Panc1 (cell line): ENCODE measurements around the gene XRCC4. TPM values are rescaled to one million over a fixed set of nuclear protein-coding genes. Genes with fewer than 3 reads are reported as not detected.

Experiments
- ATAC-seq: fragments of 200-7000 bp; cut with Tn5 transposase; 2 replicates; pipeline ENCODE4 v1.9.1; 2020; ENCODE audit warnings: mild to moderate bottlenecking, moderate library complexity
- BruUV-seq: library from RNA; stranded (reverse); fragments of 400-500 nt; replicated peaks from 2 replicates; lab custom pipeline; 2021; lab: Mats Ljungman, UMichigan
- CTCF ChIA-PET: fragments of 300-600 bp; sonication (Branson Sonifier 250); formaldehyde crosslinking; loops from one replicate; lab custom pipeline; 2022; ENCODE audit warnings: antibody characterized with exemption; lab: Charles Lee
- POLR2A ChIA-PET: fragments of 300-600 bp; sonication (Branson Sonifier 250); formaldehyde crosslinking; loops from one replicate; lab custom pipeline; 2022; ENCODE audit warnings: antibody characterized with exemption; lab: Charles Lee
- DNase-seq: peaks from one replicate; pipeline ENCODE4 v3.0.0-alpha.2; 2010; ENCODE audit warnings: low read depth, low spot score
- H3K27ac ChIP-seq: 2 replicates; pipeline ENCODE4 v1.5.1; 2011; ENCODE audit warnings: mild to moderate bottlenecking, low read length, inconsistent platforms
- H3K27me3 ChIP-seq: fragments of 200-500 bp; sonication (Bioruptor generic); 2 replicates; pipeline ENCODE4 v1.6.0; 2014; ENCODE audit warnings: low read length, inconsistent platforms; ENCODE audit not compliant: control insufficient read depth, insufficient read depth
- H3K36me3 ChIP-seq: fragments of 200-500 bp; sonication (Bioruptor generic); 2 replicates; pipeline ENCODE4 v1.5.1; 2014; ENCODE audit warnings: inconsistent platforms, mild to moderate bottlenecking, low read length, moderate library complexity; ENCODE audit not compliant: control insufficient read depth, insufficient read depth
- H3K4me1 ChIP-seq: 2 replicates; pipeline ENCODE4 v1.5.1; 2011; ENCODE audit warnings: inconsistent platforms, mild to moderate bottlenecking, low read length, moderate library complexity; ENCODE audit not compliant: control insufficient read depth, insufficient read depth
- H3K4me3 ChIP-seq, 2 experiments: 2 replicates each; pipeline ENCODE4 v1.5.1; 2011 to 2012; ENCODE audit warnings: low read depth in 2 of 2, low read length in 2 of 2, mild to moderate bottlenecking in 2 of 2, inconsistent platforms in 1 of 2, moderate library complexity in 1 of 2
- H3K9me3 ChIP-seq: fragments of 200-500 bp; sonication (Bioruptor generic); 2 replicates; pipeline ENCODE4 v1.5.1; 2014; ENCODE audit warnings: low read depth, mild to moderate bottlenecking, inconsistent platforms, low read length, moderate library complexity; ENCODE audit not compliant: control insufficient read depth, insufficient read depth
- POLR2AphosphoS5 ChIP-seq: IDR thresholded peaks from 2 replicates; pipeline ENCODE4 v1.6.1; 2012; ENCODE audit warnings: mild to moderate bottlenecking, low read depth, low read length, moderate library complexity
- SIN3A ChIP-seq: IDR thresholded peaks from 2 replicates; pipeline ENCODE4 v1.6.1; 2012; ENCODE audit warnings: low read depth, mild to moderate bottlenecking, low read length, moderate library complexity, borderline replicate concordance; ENCODE audit not compliant: insufficient read depth
- TCF7L2 ChIP-seq: IDR thresholded peaks from 2 replicates; pipeline ENCODE4 v1.6.1; 2011; ENCODE audit warnings: mild to moderate bottlenecking, low read depth, low read length, inconsistent platforms
- in situ Hi-C: cut with HindIII; loops from 2 replicates; pipeline ENCODE4 v1.10.0; 2016; ENCODE audit warnings: low sequenced_read_pairs, low pct_unique_long_range_greater_than_20kb
- intact Hi-C: fragments of 100-400 bp; cut with micrococcal nuclease; formaldehyde crosslinking; loops from one replicate; pipeline ENCODE4 v1.10.0; 2022; ENCODE audit not compliant: unreplicated experiment
- total RNA-seq: library from RNA; stranded (reverse); gene quantifications from one replicate; pipeline ENCODE4 v1.2.1, GENCODE V29; 2021; ENCODE audit not compliant: unreplicated experiment
- TF ChIP-seq, protein P1 (sequence below): fragments of 450-650 bp; IDR thresholded peaks from 2 replicates; pipeline ENCODE4 v1.5.1; 2017; ENCODE audit warnings: mild to moderate bottlenecking
- TF ChIP-seq, protein P2 (sequence below), 2 experiments: IDR thresholded peaks; 2 replicates each; pipeline ENCODE4 v1.6.1; 2011 to 2012; ENCODE audit warnings: low read depth in 2 of 2, control low read depth in 1 of 2, low read length in 1 of 2, mild to moderate bottlenecking in 1 of 2, moderate library complexity in 1 of 2; ENCODE audit not compliant: insufficient read depth in 1 of 2

XRCC4 gene
- total RNA-seq, 1 experiment from 2014 or later, result 12.5 TPM

DNA sequence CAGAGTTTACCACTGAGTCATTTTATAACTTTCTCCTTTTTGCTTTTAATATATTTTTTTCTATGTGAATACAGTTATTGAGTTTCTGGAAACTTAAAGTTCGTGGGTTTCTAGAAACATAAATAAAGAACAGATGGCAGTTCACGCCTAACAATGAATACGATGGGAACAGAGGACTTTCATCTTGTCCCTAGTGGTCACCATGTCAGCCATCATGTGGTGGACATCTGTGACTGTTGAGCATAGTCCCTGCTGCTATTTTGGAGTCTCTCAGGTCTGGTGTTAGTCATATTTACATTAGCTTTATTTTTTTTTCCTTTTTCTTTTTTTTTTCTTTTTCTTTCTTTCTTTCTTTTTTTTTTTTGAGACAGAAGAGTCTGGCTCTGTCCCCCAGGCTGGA lies 85.3 kb downstream of the XRCC4 start:
- Histone ChIP-seq H3K27me3 (no peaks in the 10 kb centered on the region), H3K36me3 (no peaks in the 10 kb centered on the region), H3K4me1 (no peaks in the 10 kb centered on the region), H3K4me3 (no peak overlapping the region), H3K27ac (no peak overlapping the region), H3K9me3 (no peaks in the 10 kb centered on the region)
- intact Hi-C loops (no loop called here), in situ Hi-C loops (no loop called here)
- CTCF ChIA-PET, result interaction anchor here (0.7 kb wide), 1 partner anchor 13 kb away, joined by 5 read pairs; no protein-coding TSS in a partner anchor
- DNase-seq (no peak), ATAC-seq (no peak)
- TF ChIP-seq TCF7L2, result no peak
- POLR2A ChIA-PET, result no interaction called here
- no TSS peak for BruUV-seq

DNA sequence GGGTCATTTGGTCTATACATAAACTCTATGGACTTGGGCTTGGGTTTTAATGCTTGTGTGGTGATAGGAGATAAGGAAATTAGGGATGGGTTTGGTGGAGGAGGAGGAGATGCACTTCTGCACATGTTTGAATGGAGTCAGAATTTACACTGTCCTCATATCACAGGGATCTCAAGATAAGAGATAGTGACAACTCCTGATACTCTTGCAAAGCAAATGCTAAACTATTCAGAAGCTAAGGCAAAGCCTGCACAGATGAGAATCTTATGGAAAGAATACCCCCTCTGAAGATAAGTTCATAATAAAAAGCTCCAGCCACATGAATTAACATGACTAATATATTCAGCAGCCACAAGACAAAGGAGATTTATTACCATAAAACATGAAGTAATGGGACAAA lies 90.2 kb downstream of the XRCC4 start:
- ATAC-seq, result no peak
- no peaks in the 10 kb centered on the region for H3K9me3 ChIP-seq
- ChIA-PET CTCF (no interaction called here), POLR2A (no interaction called here)
- BruUV-seq, result no TSS peak
- no peak for TF ChIP-seq SIN3A
- no peak for TF ChIP-seq POLR2AphosphoS5
- no peak for TF ChIP-seq TCF7L2
- TF ChIP-seq, protein P1, sequence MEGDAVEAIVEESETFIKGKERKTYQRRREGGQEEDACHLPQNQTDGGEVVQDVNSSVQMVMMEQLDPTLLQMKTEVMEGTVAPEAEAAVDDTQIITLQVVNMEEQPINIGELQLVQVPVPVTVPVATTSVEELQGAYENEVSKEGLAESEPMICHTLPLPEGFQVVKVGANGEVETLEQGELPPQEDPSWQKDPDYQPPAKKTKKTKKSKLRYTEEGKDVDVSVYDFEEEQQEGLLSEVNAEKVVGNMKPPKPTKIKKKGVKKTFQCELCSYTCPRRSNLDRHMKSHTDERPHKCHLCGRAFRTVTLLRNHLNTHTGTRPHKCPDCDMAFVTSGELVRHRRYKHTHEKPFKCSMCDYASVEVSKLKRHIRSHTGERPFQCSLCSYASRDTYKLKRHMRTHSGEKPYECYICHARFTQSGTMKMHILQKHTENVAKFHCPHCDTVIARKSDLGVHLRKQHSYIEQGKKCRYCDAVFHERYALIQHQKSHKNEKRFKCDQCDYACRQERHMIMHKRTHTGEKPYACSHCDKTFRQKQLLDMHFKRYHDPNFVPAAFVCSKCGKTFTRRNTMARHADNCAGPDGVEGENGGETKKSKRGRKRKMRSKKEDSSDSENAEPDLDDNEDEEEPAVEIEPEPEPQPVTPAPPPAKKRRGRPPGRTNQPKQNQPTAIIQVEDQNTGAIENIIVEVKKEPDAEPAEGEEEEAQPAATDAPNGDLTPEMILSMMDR, result no peak
- TF ChIP-seq, protein P2, sequence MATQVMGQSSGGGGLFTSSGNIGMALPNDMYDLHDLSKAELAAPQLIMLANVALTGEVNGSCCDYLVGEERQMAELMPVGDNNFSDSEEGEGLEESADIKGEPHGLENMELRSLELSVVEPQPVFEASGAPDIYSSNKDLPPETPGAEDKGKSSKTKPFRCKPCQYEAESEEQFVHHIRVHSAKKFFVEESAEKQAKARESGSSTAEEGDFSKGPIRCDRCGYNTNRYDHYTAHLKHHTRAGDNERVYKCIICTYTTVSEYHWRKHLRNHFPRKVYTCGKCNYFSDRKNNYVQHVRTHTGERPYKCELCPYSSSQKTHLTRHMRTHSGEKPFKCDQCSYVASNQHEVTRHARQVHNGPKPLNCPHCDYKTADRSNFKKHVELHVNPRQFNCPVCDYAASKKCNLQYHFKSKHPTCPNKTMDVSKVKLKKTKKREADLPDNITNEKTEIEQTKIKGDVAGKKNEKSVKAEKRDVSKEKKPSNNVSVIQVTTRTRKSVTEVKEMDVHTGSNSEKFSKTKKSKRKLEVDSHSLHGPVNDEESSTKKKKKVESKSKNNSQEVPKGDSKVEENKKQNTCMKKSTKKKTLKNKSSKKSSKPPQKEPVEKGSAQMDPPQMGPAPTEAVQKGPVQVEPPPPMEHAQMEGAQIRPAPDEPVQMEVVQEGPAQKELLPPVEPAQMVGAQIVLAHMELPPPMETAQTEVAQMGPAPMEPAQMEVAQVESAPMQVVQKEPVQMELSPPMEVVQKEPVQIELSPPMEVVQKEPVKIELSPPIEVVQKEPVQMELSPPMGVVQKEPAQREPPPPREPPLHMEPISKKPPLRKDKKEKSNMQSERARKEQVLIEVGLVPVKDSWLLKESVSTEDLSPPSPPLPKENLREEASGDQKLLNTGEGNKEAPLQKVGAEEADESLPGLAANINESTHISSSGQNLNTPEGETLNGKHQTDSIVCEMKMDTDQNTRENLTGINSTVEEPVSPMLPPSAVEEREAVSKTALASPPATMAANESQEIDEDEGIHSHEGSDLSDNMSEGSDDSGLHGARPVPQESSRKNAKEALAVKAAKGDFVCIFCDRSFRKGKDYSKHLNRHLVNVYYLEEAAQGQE (IDR thresholded peaks at IDR 0.05; ENCODE audit: insufficient read depth in 1 of 2, low read depth in 2 of 2, low read length in 1 of 2), result no peak
- no peak overlapping the region for H3K4me3 ChIP-seq
- intact Hi-C loops, result no loop called here
- no peak overlapping the region for H3K27ac ChIP-seq
- H3K27me3 ChIP-seq, result no peaks in the 10 kb centered on the region
- in situ Hi-C loops, result no loop called here
- no peaks in the 10 kb centered on the region for H3K4me1 ChIP-seq
- no peak for DNase-seq
- H3K36me3 ChIP-seq, result no peaks in the 10 kb centered on the region

DNA sequence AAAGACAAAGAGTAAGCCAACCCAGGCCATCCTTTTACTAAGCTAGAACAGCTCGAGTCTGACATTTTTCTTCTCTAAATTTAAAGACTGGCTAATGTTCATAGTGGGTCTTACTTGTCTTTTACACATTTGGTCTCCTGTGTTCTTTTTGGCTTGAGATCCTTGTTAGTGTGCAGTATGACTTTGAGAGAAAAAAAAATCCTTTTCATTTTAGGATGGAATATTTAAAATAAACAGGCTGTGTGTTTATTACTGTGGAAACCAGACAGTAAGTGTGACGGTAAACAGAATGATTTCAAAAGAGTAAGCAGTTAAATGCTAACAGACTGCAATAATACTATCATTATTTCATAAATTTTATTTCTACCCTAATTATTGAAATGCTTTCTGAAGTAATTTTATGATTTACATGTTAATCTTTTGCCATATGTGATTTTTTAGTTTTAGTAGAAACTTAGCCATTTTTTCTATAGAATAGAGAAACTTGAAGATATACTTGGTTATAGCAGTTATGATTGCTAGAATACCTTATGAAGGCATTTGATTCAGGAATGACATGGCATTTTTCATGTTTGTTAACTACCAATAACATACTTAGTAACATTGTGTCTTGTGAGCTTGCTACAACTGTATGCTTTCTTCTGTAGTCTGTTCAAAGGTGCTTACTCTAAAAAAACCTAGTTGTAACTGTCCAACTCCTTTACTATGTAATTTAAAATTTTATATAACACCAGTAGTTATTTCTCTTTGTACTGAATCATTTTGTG lies 92.4 kb downstream of the XRCC4 start:
- in situ Hi-C loops, result no loop called here
- no TSS peak for BruUV-seq
- TF ChIP-seq, protein P2 (IDR thresholded peaks at IDR 0.05; ENCODE audit: insufficient read depth in 1 of 2, low read depth in 2 of 2, low read length in 1 of 2), result no peak
- TF ChIP-seq, protein P1, result no peak
- no peak for TF ChIP-seq SIN3A
- no peaks in the 10 kb centered on the region for H3K4me1 ChIP-seq
- intact Hi-C loops, result no loop called here
- ChIA-PET CTCF (no interaction called here), POLR2A (no interaction called here)
- no peak overlapping the region for H3K27ac ChIP-seq
- DNase-seq (no peak), ATAC-seq (no peak)
- no peaks in the 10 kb centered on the region for H3K36me3 ChIP-seq
- no peak overlapping the region for H3K4me3 ChIP-seq
- no peaks in the 10 kb centered on the region for H3K27me3 ChIP-seq
- H3K9me3 ChIP-seq, result no peaks in the 10 kb centered on the region
